Neural progenitor cell (in vitro differentiated cells): ENCODE data around the gene SMAP1.

ENCODE experiments used
- CTCF ChIP-seq: fragments of 200-600 bp; sonication (generic); IDR thresholded peaks from 2 replicates; pipeline ENCODE4 v1.5.1; 2017; ENCODE audit warnings: antibody characterized with exemption, mild to moderate bottlenecking
- EZH2 ChIP-seq: fragments of 200-600 bp; sonication (generic); IDR thresholded peaks from 2 replicates; pipeline ENCODE4 v1.6.1; 2017; ENCODE audit warnings: antibody characterized with exemption, mild to moderate bottlenecking, moderate library complexity

GRCh38 chr6:70666706-70667105, 977 bp upstream of the SMAP1 start:
- no peak for TF ChIP-seq CTCF
- no peak for TF ChIP-seq EZH2
